HEK293 (cell line): ENCODE measurements around the gene AFAP1L2.

Source experiments
- BCL11A ChIP-seq: fragments of 450-650 bp; formaldehyde crosslinking; IDR thresholded peaks from 2 replicates; pipeline ENCODE4 v1.5.1; 2016; ENCODE audit warnings: low read depth, missing biosample characterization, missing genetic modification characterization
- GLIS2 ChIP-seq: fragments of 450-650 bp; formaldehyde crosslinking; IDR thresholded peaks from 2 replicates; pipeline ENCODE4 v1.5.1; 2016; ENCODE audit warnings: missing biosample characterization, missing genetic modification characterization
- HOXA7 ChIP-seq: sonication (generic); formaldehyde crosslinking; IDR thresholded peaks from 2 replicates; pipeline ENCODE4 v1.8.1; 2022; ENCODE audit warnings: missing genetic modification reagents, borderline replicate concordance
- KLF8 ChIP-seq: fragments of 450-650 bp; formaldehyde crosslinking; IDR thresholded peaks from 2 replicates; pipeline ENCODE4 v1.5.1; 2016; ENCODE audit warnings: missing biosample characterization, missing genetic modification characterization
- SETDB1 ChIP-seq: IDR thresholded peaks from one replicate; pipeline ENCODE4 v1.6.1; 2017; ENCODE audit warnings: mild to moderate bottlenecking, low read length, moderate library complexity, mixed read lengths; ENCODE audit not compliant: insufficient read length
- SP2 ChIP-seq: fragments of 450-650 bp; formaldehyde crosslinking; IDR thresholded peaks from 2 replicates; pipeline ENCODE4 v1.5.1; 2016; ENCODE audit warnings: missing biosample characterization, missing genetic modification characterization
- ZBTB20 ChIP-seq: fragments of 450-650 bp; formaldehyde crosslinking; IDR thresholded peaks from 2 replicates; pipeline ENCODE4 v1.5.1; 2016; ENCODE audit warnings: missing biosample characterization, missing genetic modification characterization
- ZBTB21 ChIP-seq: fragments of 450-650 bp; formaldehyde crosslinking; IDR thresholded peaks from 2 replicates; pipeline ENCODE4 v1.5.1; 2017; ENCODE audit warnings: missing biosample characterization, missing genetic modification characterization
- ZFP41 ChIP-seq: fragments of 450-650 bp; formaldehyde crosslinking; IDR thresholded peaks from 2 replicates; pipeline ENCODE4 v1.5.1; 2016; ENCODE audit warnings: missing biosample characterization, missing genetic modification characterization, borderline replicate concordance
- ZFP69B ChIP-seq: fragments of 450-650 bp; formaldehyde crosslinking; IDR thresholded peaks from 2 replicates; pipeline ENCODE4 v1.5.1; 2016; ENCODE audit warnings: missing biosample characterization, missing genetic modification characterization
- ZIC2 ChIP-seq: fragments of 450-650 bp; formaldehyde crosslinking; IDR thresholded peaks from 2 replicates; pipeline ENCODE4 v1.5.1; 2016; ENCODE audit warnings: missing biosample characterization, missing genetic modification characterization
- ZNF146 ChIP-seq: fragments of 450-650 bp; formaldehyde crosslinking; IDR thresholded peaks from 2 replicates; pipeline ENCODE4 v1.5.1; 2016; ENCODE audit warnings: missing biosample characterization, missing genetic modification characterization
- ZNF184 ChIP-seq: fragments of 450-650 bp; IDR thresholded peaks from 2 replicates; pipeline ENCODE4 v1.5.1; 2018; ENCODE audit warnings: missing biosample characterization, mild to moderate bottlenecking, missing genetic modification characterization
- ZNF223 ChIP-seq: fragments of 450-650 bp; formaldehyde crosslinking; IDR thresholded peaks from 2 replicates; pipeline ENCODE4 v1.5.1; 2016; ENCODE audit warnings: missing biosample characterization, missing genetic modification characterization
- ZNF23 ChIP-seq: fragments of 450-650 bp; formaldehyde crosslinking; IDR thresholded peaks from 2 replicates; pipeline ENCODE4 v1.5.1; 2016; ENCODE audit warnings: missing biosample characterization, missing genetic modification characterization, borderline replicate concordance
- ZNF292 ChIP-seq: fragments of 450-650 bp; formaldehyde crosslinking; IDR thresholded peaks from 2 replicates; pipeline ENCODE4 v1.5.1; 2016; ENCODE audit warnings: low read depth, missing biosample characterization, missing genetic modification characterization, borderline replicate concordance
- ZNF354C ChIP-seq: fragments of 450-650 bp; formaldehyde crosslinking; IDR thresholded peaks from 2 replicates; pipeline ENCODE4 v1.5.1; 2016; ENCODE audit warnings: missing biosample characterization, missing genetic modification characterization, low read depth, borderline replicate concordance
- ZNF473 ChIP-seq: fragments of 450-650 bp; formaldehyde crosslinking; IDR thresholded peaks from 2 replicates; pipeline ENCODE4 v1.5.1; 2017; ENCODE audit warnings: missing biosample characterization, missing genetic modification characterization
- ZNF48 ChIP-seq: fragments of 450-650 bp; formaldehyde crosslinking; IDR thresholded peaks from 2 replicates; pipeline ENCODE4 v1.5.1; 2016; ENCODE audit warnings: missing biosample characterization, missing genetic modification characterization
- ZNF501 ChIP-seq: fragments of 450-650 bp; formaldehyde crosslinking; IDR thresholded peaks from 2 replicates; pipeline ENCODE4 v1.5.1; 2016; ENCODE audit warnings: missing biosample characterization, missing genetic modification characterization
- ZNF530 ChIP-seq: fragments of 450-650 bp; formaldehyde crosslinking; IDR thresholded peaks from 2 replicates; pipeline ENCODE4 v1.5.1; 2016; ENCODE audit warnings: low read depth, missing biosample characterization, missing genetic modification characterization
- ZNF548 ChIP-seq: fragments of 450-650 bp; formaldehyde crosslinking; IDR thresholded peaks from 2 replicates; pipeline ENCODE4 v1.5.1; 2016; ENCODE audit warnings: missing biosample characterization, missing genetic modification characterization
- ZNF621 ChIP-seq: fragments of 450-650 bp; formaldehyde crosslinking; IDR thresholded peaks from 2 replicates; pipeline ENCODE4 v1.5.1; 2017; ENCODE audit warnings: missing biosample characterization, missing genetic modification characterization
- ZNF629 ChIP-seq: fragments of 450-650 bp; formaldehyde crosslinking; IDR thresholded peaks from 2 replicates; pipeline ENCODE4 v1.5.1; 2017; ENCODE audit warnings: missing biosample characterization, missing genetic modification characterization
- ZNF677 ChIP-seq: fragments of 450-650 bp; IDR thresholded peaks from 2 replicates; pipeline ENCODE4 v1.5.0; 2018; ENCODE audit warnings: missing biosample characterization, mild to moderate bottlenecking, missing genetic modification characterization, moderate library complexity
- ZNF707 ChIP-seq: fragments of 450-650 bp; formaldehyde crosslinking; IDR thresholded peaks from 2 replicates; pipeline ENCODE4 v1.5.1; 2016; ENCODE audit warnings: missing biosample characterization, missing genetic modification characterization
- ZNF747 ChIP-seq: fragments of 450-650 bp; formaldehyde crosslinking; IDR thresholded peaks from 2 replicates; pipeline ENCODE4 v1.5.1; 2016; ENCODE audit warnings: missing biosample characterization, missing genetic modification characterization
- ZNF768 ChIP-seq: fragments of 450-650 bp; formaldehyde crosslinking; IDR thresholded peaks from 2 replicates; pipeline ENCODE4 v1.5.1; 2018; ENCODE audit warnings: missing biosample characterization, mild to moderate bottlenecking, missing genetic modification characterization
- ZNF843 ChIP-seq: fragments of 450-650 bp; formaldehyde crosslinking; IDR thresholded peaks from 2 replicates; pipeline ENCODE4 v1.5.1; 2016; ENCODE audit warnings: missing biosample characterization, missing genetic modification characterization
- ZSCAN30 ChIP-seq: fragments of 450-650 bp; IDR thresholded peaks from 2 replicates; pipeline ENCODE4 v1.5.1; 2018; ENCODE audit warnings: missing biosample characterization, mild to moderate bottlenecking, missing genetic modification characterization, moderate library complexity
- TF ChIP-seq, protein P1 (sequence below): fragments of 450-650 bp; formaldehyde crosslinking; IDR thresholded peaks from 2 replicates; pipeline ENCODE4 v1.5.1; 2016; ENCODE audit warnings: missing biosample characterization, missing genetic modification characterization
- TF ChIP-seq, protein P2 (sequence below): fragments of 450-650 bp; formaldehyde crosslinking; IDR thresholded peaks from 2 replicates; pipeline ENCODE4 v1.5.1; 2016; ENCODE audit warnings: missing biosample characterization, missing genetic modification characterization
- TF ChIP-seq, protein P3 (sequence below): fragments of 450-650 bp; formaldehyde crosslinking; IDR thresholded peaks from 2 replicates; pipeline ENCODE4 v1.5.1; 2017; ENCODE audit warnings: missing biosample characterization, mild to moderate bottlenecking, missing genetic modification characterization, moderate library complexity
- TF ChIP-seq, protein P4 (sequence below): fragments of 450-650 bp; formaldehyde crosslinking; IDR thresholded peaks from 2 replicates; pipeline ENCODE4 v1.5.1; 2016; ENCODE audit warnings: missing biosample characterization, missing genetic modification characterization
- TF ChIP-seq, protein P5 (sequence below): fragments of 450-650 bp; formaldehyde crosslinking; IDR thresholded peaks from 2 replicates; pipeline ENCODE4 v1.5.1; 2016; ENCODE audit warnings: missing biosample characterization, missing genetic modification characterization

Gene AFAP1L2

DNA sequence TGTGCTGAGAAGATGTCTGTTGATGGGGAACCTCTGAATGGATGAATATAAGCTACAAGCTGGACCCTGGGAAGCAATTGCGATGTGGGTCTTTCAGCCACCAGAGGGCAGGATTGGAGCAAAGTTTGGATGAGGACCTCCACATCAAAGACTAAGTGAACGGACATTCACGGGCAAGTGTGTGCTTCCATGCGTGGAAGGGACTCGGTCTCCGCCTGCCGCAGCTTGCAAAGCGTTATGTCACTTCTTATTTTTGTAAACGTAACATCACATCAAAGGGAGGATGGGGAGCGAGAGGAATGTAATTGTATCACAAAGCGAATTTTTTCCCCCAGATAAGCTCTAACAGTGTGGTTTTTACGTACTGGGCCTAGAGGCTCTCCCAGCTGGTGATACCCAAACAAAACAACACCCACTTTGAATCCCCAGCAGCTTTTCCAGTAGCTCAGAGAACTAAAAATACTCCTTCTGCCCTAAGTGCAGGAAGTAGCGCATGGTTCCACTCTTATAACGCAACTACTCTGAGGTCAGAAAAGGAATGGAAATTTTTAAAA lies 100.2 kb downstream of the AFAP1L2 start (continued):
- TF ChIP-seq ZNF768 (tag by site-specific recombination) (no peak), ZNF292 (no peak), SETDB1 (no peak), ZFP69B (tag by site-specific recombination) (no peak), BCL11A (tag by site-specific recombination) (no peak), ZNF501 (tag by site-specific recombination) (no peak), ZNF146 (no peak), ZNF677 (tag by site-specific recombination) (no peak), ZNF23 (tag by site-specific recombination) (no peak), ZNF843 (tag by site-specific recombination) (no peak), ZNF354C (tag by site-specific recombination) (no peak), ZSCAN30 (tag by site-specific recombination) (no peak), KLF8 (tag by site-specific recombination) (no peak), ZIC2 (tag by site-specific recombination) (no peak; the same call in 1 of the 2 replicates), ZNF621 (tag by site-specific recombination) (no peak), ZNF629 (peak; percentile 30; the same call in 1 of the 2 replicates), ZBTB21 (0 out of 2 replicates have a peak, but pooled peaks have one; percentile 9), SP2 (tag by site-specific recombination) (no peak), ZFP41 (tag by site-specific recombination) (no peak), GLIS2 (tag by site-specific recombination) (no peak), ZNF223 (tag by site-specific recombination) (no peak), ZNF473 (tag by site-specific recombination) (no peak), ZNF548 (tag by site-specific recombination) (no peak), ZNF530 (tag by site-specific recombination) (no peak), ZNF747 (tag by site-specific recombination) (no peak), ZNF184 (tag by site-specific recombination) (no peak), ZNF48 (tag by site-specific recombination) (no peak), ZNF707 (no peak), HOXA7 (no peak), ZBTB20 (no peak)
- TF ChIP-seq, protein P1, sequence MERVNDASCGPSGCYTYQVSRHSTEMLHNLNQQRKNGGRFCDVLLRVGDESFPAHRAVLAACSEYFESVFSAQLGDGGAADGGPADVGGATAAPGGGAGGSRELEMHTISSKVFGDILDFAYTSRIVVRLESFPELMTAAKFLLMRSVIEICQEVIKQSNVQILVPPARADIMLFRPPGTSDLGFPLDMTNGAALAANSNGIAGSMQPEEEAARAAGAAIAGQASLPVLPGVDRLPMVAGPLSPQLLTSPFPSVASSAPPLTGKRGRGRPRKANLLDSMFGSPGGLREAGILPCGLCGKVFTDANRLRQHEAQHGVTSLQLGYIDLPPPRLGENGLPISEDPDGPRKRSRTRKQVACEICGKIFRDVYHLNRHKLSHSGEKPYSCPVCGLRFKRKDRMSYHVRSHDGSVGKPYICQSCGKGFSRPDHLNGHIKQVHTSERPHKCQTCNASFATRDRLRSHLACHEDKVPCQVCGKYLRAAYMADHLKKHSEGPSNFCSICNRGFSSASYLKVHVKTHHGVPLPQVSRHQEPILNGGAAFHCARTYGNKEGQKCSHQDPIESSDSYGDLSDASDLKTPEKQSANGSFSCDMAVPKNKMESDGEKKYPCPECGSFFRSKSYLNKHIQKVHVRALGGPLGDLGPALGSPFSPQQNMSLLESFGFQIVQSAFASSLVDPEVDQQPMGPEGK (tag by site-specific recombination): no peak
- TF ChIP-seq, protein P2, sequence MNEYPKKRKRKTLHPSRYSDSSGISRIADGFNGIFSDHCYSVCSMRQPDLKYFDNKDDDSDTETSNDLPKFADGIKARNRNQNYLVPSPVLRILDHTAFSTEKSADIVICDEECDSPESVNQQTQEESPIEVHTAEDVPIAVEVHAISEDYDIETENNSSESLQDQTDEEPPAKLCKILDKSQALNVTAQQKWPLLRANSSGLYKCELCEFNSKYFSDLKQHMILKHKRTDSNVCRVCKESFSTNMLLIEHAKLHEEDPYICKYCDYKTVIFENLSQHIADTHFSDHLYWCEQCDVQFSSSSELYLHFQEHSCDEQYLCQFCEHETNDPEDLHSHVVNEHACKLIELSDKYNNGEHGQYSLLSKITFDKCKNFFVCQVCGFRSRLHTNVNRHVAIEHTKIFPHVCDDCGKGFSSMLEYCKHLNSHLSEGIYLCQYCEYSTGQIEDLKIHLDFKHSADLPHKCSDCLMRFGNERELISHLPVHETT: no peak
- TF ChIP-seq, protein P3, sequence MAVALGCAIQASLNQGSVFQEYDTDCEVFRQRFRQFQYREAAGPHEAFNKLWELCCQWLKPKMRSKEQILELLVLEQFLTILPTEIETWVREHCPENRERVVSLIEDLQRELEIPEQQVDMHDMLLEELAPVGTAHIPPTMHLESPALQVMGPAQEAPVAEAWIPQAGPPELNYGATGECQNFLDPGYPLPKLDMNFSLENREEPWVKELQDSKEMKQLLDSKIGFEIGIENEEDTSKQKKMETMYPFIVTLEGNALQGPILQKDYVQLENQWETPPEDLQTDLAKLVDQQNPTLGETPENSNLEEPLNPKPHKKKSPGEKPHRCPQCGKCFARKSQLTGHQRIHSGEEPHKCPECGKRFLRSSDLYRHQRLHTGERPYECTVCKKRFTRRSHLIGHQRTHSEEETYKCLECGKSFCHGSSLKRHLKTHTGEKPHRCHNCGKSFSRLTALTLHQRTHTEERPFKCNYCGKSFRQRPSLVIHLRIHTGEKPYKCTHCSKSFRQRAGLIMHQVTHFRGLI (tag by site-specific recombination): no peak; the same call in 1 of the 2 replicates
- TF ChIP-seq, protein P4, sequence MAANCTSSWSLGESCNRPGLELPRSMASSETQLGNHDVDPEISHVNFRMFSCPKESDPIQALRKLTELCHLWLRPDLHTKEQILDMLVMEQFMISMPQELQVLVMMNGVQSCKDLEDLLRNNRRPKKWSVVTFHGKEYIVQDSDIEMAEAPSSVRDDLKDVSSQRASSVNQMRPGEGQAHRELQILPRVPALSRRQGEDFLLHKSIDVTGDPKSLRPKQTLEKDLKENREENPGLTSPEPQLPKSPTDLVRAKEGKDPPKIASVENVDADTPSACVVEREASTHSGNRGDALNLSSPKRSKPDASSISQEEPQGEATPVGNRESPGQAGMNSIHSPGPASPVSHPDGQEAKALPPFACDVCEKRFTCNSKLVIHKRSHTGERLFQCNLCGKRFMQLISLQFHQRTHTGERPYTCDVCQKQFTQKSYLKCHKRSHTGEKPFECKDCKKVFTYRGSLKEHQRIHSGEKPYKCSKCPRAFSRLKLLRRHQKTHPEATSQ (tag by site-specific recombination): no peak
- TF ChIP-seq, protein P5, sequence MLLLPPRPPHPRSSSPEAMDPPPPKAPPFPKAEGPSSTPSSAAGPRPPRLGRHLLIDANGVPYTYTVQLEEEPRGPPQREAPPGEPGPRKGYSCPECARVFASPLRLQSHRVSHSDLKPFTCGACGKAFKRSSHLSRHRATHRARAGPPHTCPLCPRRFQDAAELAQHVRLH: peak; percentile 37; the same call in 1 of the 2 replicates
